ENCODE measurements around the gene ATG9B. TPM values are rescaled to one million over a fixed set of nuclear protein-coding genes. Genes with fewer than 3 reads are reported as not detected.
"Not testable (repeated sequence)": the region's sequence is repeated elsewhere in the genome, so short reads cannot be mapped to it uniquely, and the experiment has no call there.

Gene ATG9B
- total RNA-seq, 4 donors from 2014 or later: 0.46 TPM; not detected in 3

- TF ChIP-seq CTCF (IDR thresholded peaks at IDR 0.05): no peak
- ATAC-seq (ENCODE audit: low FRiP score): no peak
- no peak for DNase-seq (ENCODE audit: low spot score)
Observed at GRCh38 chr7:151045262-151045661, 21.0 kb upstream of the ATG9B start.

- no peak for TF ChIP-seq CTCF (IDR thresholded peaks at IDR 0.05)
- ATAC-seq (ENCODE audit: low FRiP score): no peak
- DNase-seq (ENCODE audit: low spot score): no peak
Observed at GRCh38 chr7:151043959-151044358, 19.7 kb upstream of the ATG9B start.

GRCh38 chr7:151043449-151043848, 19.2 kb upstream of the ATG9B start:
- DNase-seq (ENCODE audit: low spot score): not testable (repeated sequence)

GRCh38 chr7:151040616-151041375, 16.5 kb upstream of the ATG9B start:
- no peak for ATAC-seq (ENCODE audit: low FRiP score)
- no peak for TF ChIP-seq CTCF (IDR thresholded peaks at IDR 0.05)
- DNase-seq (ENCODE audit: low spot score): no peak

More at GRCh38 chr7:151043449-151043848, 19.2 kb upstream of the ATG9B start:
- ATAC-seq (ENCODE audit: low FRiP score): not testable (repeated sequence)

- DNase-seq (ENCODE audit: low spot score) (no peak), ATAC-seq (ENCODE audit: low FRiP score) (no peak)
- TF ChIP-seq CTCF (IDR thresholded peaks at IDR 0.05): no peak
Observed at GRCh38 chr7:151039850-151040548, 15.7 kb upstream of the ATG9B start.

GRCh38 chr7:151038951-151039849, 14.9 kb upstream of the ATG9B start:
- ATAC-seq (ENCODE audit: low FRiP score) (peak; percentile 91), DNase-seq (ENCODE audit: low spot score) (peak; percentile 81)
- no peak for TF ChIP-seq CTCF (IDR thresholded peaks at IDR 0.05)

- ATAC-seq (ENCODE audit: low FRiP score) (no peak), DNase-seq (ENCODE audit: low spot score) (no peak)
- TF ChIP-seq CTCF (IDR thresholded peaks at IDR 0.05): no peak
Observed at GRCh38 chr7:151035902-151036301, 11.6 kb upstream of the ATG9B start.

All from omental fat pad (tissue), 4 donors.